ENCODE results near the gene SLC6A3.
"Not testable (repeated sequence)": the region's sequence is repeated elsewhere in the genome, so short reads cannot be mapped to it uniquely, and the experiment has no call there.

The SLC6A3 gene

DNA sequence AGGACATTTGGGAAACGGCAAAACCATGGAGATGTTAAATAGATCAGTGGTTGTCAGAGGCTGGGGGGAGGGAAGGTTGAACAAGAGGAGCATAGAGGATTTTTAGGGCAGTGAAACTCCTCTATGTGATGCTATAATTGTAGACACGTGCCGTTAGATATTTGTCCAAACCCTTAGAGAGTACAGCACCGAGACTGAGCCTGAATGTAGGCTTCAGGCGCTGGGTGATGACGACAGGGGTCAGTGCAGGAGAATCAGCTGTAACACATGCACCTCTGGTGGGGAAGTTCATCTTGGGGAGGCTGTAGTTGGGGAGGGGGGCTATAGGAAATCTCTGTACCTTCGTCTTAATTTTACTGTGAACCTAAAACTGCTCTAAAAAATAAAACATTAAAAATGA lies 78.1 kb downstream of the SLC6A3 start:
- DNase-seq: no peak

GRCh38 chr5:1366514-1366913 lies 78.7 kb downstream of the SLC6A3 start:
- DNase-seq: no peak

DNA sequence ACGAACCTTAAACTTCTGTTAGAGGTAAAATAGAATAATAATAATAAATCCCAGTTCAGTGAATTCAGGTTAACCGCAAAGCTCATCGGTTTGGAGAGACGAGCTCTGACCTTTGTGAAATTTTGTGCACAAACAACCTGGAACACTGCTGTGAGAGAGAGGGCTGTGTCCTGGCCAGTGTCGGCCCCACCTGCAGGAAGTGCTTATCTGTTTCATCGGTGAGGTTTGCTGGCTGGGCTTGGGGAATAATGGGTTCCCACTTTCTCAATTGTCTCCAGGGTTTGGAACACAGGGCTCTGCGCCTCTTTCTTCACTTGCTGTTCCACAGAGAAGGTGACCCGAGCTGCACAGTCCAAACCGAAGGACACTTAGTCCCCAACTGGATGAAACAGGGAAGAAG lies 81.0 kb downstream of the SLC6A3 start:
- no peak for DNase-seq

DNA sequence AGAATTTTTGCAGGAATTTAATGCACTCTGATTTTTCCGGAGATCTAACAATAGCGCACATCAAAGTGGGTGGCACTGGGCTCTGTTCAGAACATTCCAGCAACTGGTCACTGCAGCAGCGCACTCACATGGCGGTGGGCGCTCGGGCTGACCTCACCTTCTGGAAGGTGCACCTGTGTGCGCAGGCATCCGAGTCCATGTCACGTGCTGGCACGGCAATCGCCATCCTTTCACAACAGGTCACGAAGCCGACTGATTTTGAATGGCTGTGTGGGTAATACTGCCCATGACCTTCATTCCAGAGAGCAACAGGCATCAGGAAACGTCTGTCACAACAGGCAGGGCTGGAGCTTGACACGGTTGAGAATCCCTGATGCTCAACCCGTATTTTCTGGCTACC lies 81.7 kb downstream of the SLC6A3 start:
- no peak for DNase-seq

DNA sequence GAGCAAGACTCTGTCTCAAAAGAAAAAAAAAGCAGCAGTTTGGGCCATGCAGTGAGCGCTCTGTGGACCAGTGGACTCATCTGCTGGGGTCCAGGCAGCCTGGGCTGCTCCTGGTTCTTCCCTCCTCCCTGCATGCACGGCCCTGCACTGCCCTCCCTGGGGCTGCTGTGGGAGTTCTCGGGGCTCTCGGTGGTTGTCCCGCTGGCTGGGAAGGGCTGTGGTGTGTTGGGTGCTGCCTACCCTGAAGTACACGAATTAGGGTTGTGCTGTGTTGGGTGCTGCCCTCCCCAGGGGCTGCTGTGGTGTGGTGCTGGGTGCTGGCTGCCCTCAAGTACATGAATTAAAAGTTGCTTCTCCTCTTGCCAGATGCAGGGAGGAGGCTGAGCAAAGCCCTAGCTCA lies 82.1 kb downstream of the SLC6A3 start:
- DNase-seq: no peak

GRCh38 chr5:1362242-1363015 lies 82.8 kb downstream of the SLC6A3 start:
- no peak for DNase-seq

GRCh38 chr5:1360861-1361260 lies 84.4 kb downstream of the SLC6A3 start:
- no peak for DNase-seq

DNA sequence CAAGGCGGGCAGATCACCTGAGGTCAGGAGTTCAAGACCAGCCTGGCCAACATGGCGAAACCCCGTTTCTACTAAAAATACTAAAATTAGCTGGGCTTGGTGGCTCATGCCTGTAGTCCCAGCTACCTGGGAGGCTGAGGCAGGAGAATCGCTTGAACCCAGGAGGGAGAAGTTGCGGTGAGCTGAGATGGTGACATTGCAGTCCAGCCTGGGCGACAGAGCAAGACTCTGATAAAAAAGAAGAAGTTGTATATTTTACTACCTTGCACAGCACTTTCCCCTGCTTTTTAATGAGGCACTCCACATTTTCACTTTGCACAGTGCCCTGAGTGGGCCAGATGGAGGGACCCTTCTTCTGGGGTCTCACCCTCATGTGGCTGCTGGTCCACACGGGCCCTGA lies 84.9 kb downstream of the SLC6A3 start:
- DNase-seq: not testable (repeated sequence)

DNA sequence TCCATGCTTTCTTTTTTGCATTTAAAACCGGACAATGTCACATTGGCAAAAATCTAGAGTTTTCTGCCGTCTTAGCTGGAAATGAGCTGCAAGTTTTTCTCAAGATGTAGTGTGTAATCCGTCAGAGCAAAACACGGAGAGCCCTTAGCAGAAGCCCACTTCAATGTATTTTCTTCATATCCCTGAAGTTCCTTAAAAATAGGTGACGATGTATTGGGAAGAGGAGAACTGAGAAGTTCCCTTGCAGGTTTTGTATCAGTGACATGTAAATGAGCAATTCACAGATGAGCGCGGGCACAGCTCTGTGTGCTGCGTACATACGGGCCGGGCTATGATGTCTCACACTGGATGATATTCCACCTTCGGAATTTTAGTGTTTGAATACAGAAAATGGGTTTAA lies 85.5 kb downstream of the SLC6A3 start:
- DNase-seq: no peak

DNA sequence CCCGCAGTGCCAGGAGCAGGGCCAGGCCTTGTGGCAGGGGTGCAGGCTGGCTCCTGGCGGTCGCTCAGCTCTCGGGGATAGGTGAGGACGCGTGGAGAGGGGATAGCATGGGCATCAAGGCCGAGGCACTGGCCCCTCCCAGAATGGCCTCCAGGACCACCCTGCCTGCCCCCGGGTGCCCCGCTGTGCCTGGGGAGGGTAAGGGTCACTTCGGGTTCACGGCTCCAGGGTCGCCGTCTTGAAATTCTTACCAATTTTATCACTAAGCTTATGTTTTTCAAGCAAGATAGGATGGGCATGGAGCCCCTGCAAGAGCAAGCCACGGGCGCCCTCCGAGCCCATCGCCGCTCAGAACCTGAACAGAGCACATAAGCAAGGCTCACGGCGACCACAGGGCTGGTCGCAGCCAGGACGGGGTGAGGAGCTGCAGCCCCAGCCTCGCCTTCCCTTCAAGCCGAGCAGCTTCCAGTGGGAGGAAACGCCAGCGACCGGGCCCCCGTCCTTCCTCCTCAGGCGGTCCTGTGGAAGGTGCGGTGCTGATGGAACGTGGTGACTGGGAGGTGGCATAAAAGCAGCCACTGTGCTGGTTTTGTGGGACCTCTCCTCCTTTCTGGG lies 86.1 kb downstream of the SLC6A3 start:
- DNase-seq: no peak

DNA sequence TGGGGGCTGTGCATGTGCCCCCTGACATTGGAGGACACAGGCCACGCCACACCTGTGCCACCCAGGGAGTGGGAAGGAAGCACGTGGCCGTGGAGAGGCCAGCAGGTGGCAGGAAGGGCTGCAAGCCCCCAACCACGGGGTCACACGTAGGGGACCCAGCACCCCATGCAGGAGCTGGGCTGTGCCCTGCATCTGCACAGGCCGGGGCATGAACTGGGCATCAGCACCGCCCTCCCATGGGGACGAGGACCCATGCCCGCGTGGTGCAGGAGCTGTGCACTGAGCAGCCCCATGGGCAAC lies 86.6 kb downstream of the SLC6A3 start:
- DNase-seq: no peak

- no peak for DNase-seq
Observed at GRCh38 chr5:1357946-1358725, 87.1 kb downstream of the SLC6A3 start.

- no peak for DNase-seq
Observed at GRCh38 chr5:1356873-1357787, 88.1 kb downstream of the SLC6A3 start.

DNA sequence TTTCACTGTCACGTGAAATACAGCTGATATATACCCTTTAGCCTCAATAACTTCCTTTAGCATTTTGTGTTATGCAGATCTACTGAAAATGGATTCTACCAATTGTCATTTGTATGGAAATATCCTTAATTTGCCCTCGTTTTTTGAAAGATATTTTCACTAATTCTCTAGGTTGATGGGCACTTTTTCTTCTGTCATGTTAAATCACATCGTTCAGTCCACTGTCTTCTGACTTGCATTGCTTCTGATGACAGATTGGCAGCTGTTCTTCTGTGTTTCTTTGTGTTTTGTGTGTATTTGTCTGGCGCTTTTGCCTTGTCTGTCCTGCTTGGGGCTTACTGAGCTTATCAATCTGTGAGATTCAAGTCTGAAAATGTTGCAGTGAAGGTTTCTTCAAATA lies 90.7 kb downstream of the SLC6A3 start:
- DNase-seq: no peak

DNA sequence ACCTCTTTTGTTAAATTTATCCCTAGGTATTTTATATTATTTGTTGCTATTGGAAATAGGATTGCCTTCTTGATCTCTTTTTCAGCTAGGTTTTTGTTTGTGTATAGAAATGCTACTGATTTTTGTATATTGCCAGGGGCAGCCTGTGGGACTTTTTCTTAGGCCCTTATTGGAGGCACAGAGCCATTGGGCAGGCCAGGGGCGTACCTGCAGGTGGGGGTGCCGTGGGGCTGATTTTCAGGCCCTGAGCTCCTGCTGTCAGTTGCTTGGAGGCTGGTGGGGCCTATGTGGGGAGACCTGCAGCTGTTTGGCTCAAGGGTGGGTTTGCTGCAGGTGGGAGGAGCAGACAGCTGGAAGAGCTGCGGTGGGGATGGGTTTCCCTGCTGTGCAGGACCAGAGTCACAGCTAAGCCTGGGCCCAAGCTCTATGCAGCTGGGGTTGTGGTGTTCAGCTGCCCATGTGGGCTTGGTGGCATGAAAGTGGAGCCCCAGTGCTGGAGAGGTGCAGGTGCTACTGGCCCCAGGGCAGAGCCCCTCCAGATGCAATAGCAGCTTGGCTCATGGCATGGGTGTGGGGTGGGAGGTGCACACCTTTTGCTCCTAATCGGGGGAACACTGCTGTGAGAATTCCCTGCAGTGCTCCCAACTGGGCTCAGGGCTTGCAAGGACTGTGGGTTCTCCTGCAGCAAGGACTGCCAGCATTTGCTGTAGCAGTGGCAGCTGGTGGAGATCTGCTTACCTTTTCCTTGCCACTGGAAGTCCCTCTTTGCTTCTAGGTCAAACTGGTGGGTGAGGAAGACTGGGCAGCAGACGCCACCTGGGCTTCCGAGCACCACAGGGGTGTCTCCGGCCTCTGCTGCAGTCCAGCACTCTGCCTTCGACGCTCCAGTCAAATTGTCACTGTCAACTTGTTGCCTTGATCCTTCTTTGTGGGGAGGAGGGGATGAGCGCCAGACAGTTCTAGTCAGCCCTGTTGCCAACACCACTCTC lies 92.7 kb downstream of the SLC6A3 start:
- DNase-seq: no peak

DNA sequence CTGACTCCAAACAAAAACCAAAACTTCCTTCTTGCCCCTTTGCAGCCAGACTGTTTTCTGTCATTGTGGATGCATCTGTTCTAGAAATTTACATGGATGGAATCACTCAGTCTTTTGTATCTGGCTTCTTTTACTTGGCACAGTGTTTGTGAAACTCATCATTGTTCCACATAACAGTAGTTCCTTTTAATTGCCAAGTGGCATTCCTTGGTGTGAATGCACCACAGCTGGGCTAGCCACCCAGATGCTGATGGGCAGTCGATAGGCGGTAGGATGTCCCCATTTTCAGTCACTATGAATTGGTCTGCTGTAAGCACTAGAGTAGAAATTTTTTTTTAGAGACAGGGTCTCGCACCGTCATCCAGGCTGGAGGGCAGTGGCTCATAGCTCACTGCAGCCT lies 94.1 kb downstream of the SLC6A3 start:
- no peak for DNase-seq

DNA sequence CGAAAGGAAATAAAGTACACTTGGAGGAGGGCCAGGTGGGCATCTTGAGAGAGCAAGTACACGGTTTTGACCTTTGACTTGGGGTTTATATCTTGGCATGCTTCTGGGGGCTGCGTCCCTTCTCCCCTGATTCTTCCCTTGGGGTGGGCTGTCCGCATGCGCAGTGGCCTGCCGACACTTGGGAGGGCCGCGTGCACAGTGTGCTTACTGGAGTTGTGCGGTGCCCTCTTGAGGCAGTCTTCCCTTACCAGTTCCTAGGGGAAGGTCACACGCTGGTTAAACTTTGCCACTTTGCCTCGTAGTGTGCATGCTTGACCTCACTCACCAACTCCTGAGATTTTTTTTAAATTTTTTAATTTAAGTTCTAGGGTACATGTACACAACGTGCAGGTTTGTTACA lies 96.0 kb downstream of the SLC6A3 start:
- no peak for DNase-seq

- DNase-seq: no peak
Observed at GRCh38 chr5:1348986-1349245, 96.3 kb downstream of the SLC6A3 start.

DNA sequence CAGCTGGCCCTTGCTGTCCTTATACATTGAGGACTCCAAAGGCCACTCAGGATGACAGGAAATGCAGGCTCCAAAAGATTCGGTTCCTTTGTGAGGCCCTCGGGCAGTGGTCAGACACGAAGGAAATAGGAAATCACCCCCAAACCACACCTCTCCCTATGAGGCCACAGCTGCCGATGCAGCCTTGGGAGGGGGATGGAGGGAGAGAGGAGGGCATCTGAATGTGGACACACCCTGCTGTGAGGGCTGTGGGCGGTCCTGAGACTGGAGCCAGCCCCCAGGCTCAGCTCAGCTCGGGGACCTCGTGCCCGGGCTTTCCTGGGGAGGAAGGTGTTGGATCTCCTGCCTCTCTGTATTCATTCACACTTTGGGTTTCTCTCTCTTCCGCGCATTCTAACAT lies 97.7 kb downstream of the SLC6A3 start:
- no peak for DNase-seq

DNA sequence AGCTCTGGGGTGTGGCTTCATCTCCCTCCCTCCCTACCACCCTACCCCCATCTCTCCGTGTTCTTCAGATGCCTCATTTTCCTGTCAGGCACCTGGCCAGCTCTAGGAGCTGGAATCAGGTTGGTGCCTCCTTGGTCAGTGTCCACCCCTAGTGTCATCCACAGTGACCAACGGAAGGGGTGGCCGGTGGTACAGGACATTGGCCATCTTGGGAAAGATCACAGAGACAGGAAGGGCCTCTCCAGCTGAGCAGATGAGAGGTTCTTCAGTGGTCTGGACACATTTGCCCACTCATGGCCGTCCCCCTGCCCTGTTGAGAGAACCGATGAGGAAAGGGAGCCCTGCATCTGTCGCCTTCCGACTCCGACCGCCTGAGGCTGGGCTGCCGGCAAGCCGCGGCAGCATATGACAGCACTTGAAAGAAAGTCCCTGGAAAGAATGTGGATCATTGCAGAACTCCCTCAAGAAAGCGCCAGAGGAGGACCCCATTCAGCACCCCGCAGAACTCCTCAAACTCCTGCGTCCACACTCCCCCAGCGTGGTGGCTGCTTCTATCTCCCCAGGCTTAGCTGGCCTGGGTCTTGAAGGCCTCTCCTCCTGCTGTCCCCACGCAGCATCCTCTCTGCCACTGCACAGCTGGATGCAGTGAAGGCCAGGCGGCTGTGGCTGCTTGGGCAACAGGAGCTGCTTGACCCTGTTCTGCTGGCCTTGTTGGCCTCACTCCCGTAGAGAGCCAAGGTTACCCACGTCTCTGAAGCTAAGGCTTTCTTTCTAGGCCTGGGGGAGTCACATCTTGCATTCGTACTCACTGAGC lies 98.4 kb downstream of the SLC6A3 start:
- DNase-seq: no peak

DNA sequence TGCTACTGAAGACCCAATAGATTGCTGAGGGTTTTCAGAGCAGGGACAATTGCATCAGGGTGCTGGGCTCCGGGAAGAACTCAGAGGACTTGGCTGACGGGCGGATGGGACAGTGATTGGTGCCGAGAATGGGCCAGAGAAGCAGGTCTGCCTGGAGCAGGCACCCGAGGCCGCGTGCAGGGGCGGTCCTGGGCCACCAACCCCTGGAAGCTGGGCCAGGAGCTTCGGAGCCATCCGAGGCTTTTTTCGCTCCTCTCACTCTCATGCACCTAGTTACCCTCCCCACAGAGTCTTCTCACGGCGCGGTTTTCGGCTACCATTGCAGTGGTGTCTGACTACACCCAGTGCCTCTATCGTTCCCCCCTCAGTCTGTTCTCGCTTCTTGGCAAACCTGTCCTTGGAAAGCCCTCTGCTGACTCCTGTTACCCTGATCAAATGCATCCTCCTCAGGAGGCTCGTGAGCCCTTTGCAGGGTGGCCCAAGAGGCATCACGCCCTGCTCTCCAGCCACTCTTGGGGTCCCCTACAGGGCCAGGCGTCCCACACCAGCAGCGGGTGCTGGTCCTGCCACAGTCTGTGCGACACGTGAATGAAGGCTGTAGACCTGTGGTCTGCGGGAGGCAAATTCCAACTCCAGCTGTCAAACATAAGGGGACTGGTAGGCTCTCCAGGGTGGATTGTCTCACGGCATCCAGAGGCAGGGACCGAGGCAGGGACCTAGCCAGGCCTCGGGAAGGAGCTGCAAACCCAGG lies 99.2 kb downstream of the SLC6A3 start:
- DNase-seq: no peak
